Mononuclear cell (primary cell): ENCODE data around the gene TSPAN13. TPM values are rescaled to one million over a fixed set of nuclear protein-coding genes. Genes with fewer than 3 reads are reported as not detected.

Source experiments
- H3K27me3 ChIP-seq: 2 replicates; pipeline ENCODE4 v1.6.0; 2011; ENCODE audit warnings: low read length, control low read depth; ENCODE audit not compliant: insufficient read depth
- H3K4me1 ChIP-seq: 2 replicates; pipeline ENCODE4 v1.5.1; 2011; ENCODE audit warnings: mild to moderate bottlenecking, low read length, control low read depth; ENCODE audit not compliant: insufficient read depth
- H3K4me3 ChIP-seq: 2 replicates; pipeline ENCODE4 v1.5.1; 2011; ENCODE audit warnings: mild to moderate bottlenecking, low read length, moderate library complexity
- H3K9me3 ChIP-seq: 2 replicates; pipeline ENCODE4 v1.5.1; 2011; ENCODE audit warnings: low read depth, mild to moderate bottlenecking, control low read depth, low read length
- total RNA-seq: library from RNA; depleted of rRNA; stranded (reverse); fragments of >200 nt; gene quantifications from one replicate; pipeline ENCODE4 v1.2.3, GENCODE V29; 2012

The TSPAN13 gene
- total RNA-seq, 1 donor, result 5.0 TPM

- H3K4me3 ChIP-seq, result no peak overlapping the region
- H3K4me1 ChIP-seq, result no peaks in the 10 kb centered on the region
- H3K9me3 ChIP-seq, result no peaks in the 10 kb centered on the region
- no peaks in the 10 kb centered on the region for H3K27me3 ChIP-seq
These were observed 20.7 kb upstream of the TSPAN13 start for GRCh38 chr7:16732828-16733227.

- no peak overlapping the region for H3K4me3 ChIP-seq
- H3K4me1 ChIP-seq, result no peaks in the 10 kb centered on the region
- no peaks in the 10 kb centered on the region for H3K9me3 ChIP-seq
- H3K27me3 ChIP-seq, result no peaks in the 10 kb centered on the region
These were observed 19.3 kb upstream of the TSPAN13 start for GRCh38 chr7:16734148-16734726.

GRCh38 chr7:16735020-16735419 lies 18.5 kb upstream of the TSPAN13 start:
- H3K4me1 ChIP-seq, result no peaks in the 10 kb centered on the region
- no peaks in the 10 kb centered on the region for H3K9me3 ChIP-seq
- H3K27me3 ChIP-seq, result no peaks in the 10 kb centered on the region
- no peak overlapping the region for H3K4me3 ChIP-seq

- Histone ChIP-seq H3K27me3 (no peaks in the 10 kb centered on the region), H3K4me1 (no peaks in the 10 kb centered on the region), H3K4me3 (no peak overlapping the region), H3K9me3 (no peaks in the 10 kb centered on the region)
These were observed 15.4 kb upstream of the TSPAN13 start for GRCh38 chr7:16738011-16738688.

GRCh38 chr7:16739863-16740622 lies 13.5 kb upstream of the TSPAN13 start:
- H3K4me1 ChIP-seq, result no peaks in the 10 kb centered on the region
- no peak overlapping the region for H3K4me3 ChIP-seq
- H3K27me3 ChIP-seq, result no peaks in the 10 kb centered on the region
- no peaks in the 10 kb centered on the region for H3K9me3 ChIP-seq

- Histone ChIP-seq H3K4me3 (no peak overlapping the region), H3K27me3 (no peaks in the 10 kb centered on the region), H3K4me1 (no peaks in the 10 kb centered on the region), H3K9me3 (no peaks in the 10 kb centered on the region)
These were observed 13.0 kb upstream of the TSPAN13 start for GRCh38 chr7:16740623-16740953.

GRCh38 chr7:16740996-16741395 lies 12.6 kb upstream of the TSPAN13 start:
- no peaks in the 10 kb centered on the region for H3K9me3 ChIP-seq
- no peaks in the 10 kb centered on the region for H3K4me1 ChIP-seq
- H3K27me3 ChIP-seq, result no peaks in the 10 kb centered on the region
- H3K4me3 ChIP-seq, result no peak overlapping the region

GRCh38 chr7:16741676-16742075 lies 11.9 kb upstream of the TSPAN13 start:
- Histone ChIP-seq H3K9me3 (no peaks in the 10 kb centered on the region), H3K4me1 (no peaks in the 10 kb centered on the region), H3K4me3 (no peak overlapping the region), H3K27me3 (no peaks in the 10 kb centered on the region)

GRCh38 chr7:16742547-16742946 lies 11.0 kb upstream of the TSPAN13 start:
- H3K4me3 ChIP-seq, result no peak overlapping the region
- H3K27me3 ChIP-seq, result no peaks in the 10 kb centered on the region
- no peaks in the 10 kb centered on the region for H3K9me3 ChIP-seq
- no peaks in the 10 kb centered on the region for H3K4me1 ChIP-seq

GRCh38 chr7:16743236-16743635 lies 10.3 kb upstream of the TSPAN13 start:
- no peak overlapping the region for H3K4me3 ChIP-seq
- no peaks in the 10 kb centered on the region for H3K9me3 ChIP-seq
- no peaks in the 10 kb centered on the region for H3K27me3 ChIP-seq
- no peaks in the 10 kb centered on the region for H3K4me1 ChIP-seq

- no peaks in the 10 kb centered on the region for H3K27me3 ChIP-seq
- H3K4me3 ChIP-seq, result no peak overlapping the region
- no peaks in the 10 kb centered on the region for H3K9me3 ChIP-seq
- H3K4me1 ChIP-seq, result no peaks in the 10 kb centered on the region
These were observed 8.9 kb upstream of the TSPAN13 start for GRCh38 chr7:16744518-16745250.

GRCh38 chr7:16745645-16746044 lies 7.9 kb upstream of the TSPAN13 start:
- no peaks in the 10 kb centered on the region for H3K4me1 ChIP-seq
- no peaks in the 10 kb centered on the region for H3K9me3 ChIP-seq
- no peaks in the 10 kb centered on the region for H3K27me3 ChIP-seq
- H3K4me3 ChIP-seq, result no peak overlapping the region

- Histone ChIP-seq H3K27me3 (no peaks in the 10 kb centered on the region), H3K4me3 (no peak overlapping the region), H3K9me3 (no peaks in the 10 kb centered on the region), H3K4me1 (no peaks in the 10 kb centered on the region)
These were observed 6.5 kb upstream of the TSPAN13 start for GRCh38 chr7:16747102-16747501.

GRCh38 chr7:16753932-16754855 lies 639 bp downstream of the TSPAN13 start:
- Histone ChIP-seq H3K4me3 (peak overlapping the region; percentile 51), H3K27me3 (peaks cover 8% of the 10 kb centered on the region), H3K4me1 (peaks cover 14% of the 10 kb centered on the region), H3K9me3 (no peaks in the 10 kb centered on the region)
